Measurements from ENCODE around the gene LDB2.

LDB2 gene

GRCh38 chr4:16745887-16746286 is 152.6 kb downstream of the LDB2 start:
- TF ChIP-seq, protein P1, sequence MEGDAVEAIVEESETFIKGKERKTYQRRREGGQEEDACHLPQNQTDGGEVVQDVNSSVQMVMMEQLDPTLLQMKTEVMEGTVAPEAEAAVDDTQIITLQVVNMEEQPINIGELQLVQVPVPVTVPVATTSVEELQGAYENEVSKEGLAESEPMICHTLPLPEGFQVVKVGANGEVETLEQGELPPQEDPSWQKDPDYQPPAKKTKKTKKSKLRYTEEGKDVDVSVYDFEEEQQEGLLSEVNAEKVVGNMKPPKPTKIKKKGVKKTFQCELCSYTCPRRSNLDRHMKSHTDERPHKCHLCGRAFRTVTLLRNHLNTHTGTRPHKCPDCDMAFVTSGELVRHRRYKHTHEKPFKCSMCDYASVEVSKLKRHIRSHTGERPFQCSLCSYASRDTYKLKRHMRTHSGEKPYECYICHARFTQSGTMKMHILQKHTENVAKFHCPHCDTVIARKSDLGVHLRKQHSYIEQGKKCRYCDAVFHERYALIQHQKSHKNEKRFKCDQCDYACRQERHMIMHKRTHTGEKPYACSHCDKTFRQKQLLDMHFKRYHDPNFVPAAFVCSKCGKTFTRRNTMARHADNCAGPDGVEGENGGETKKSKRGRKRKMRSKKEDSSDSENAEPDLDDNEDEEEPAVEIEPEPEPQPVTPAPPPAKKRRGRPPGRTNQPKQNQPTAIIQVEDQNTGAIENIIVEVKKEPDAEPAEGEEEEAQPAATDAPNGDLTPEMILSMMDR (conservative IDR thresholded peaks at IDR 0.05; ENCODE audit: low read depth) = no peak
- DNase-seq (ENCODE audit: low spot score) = no peak
- ChIA-PET CTCF (interaction anchor here (0.7 kb wide), 1 partner anchor 321 kb away, joined by 3 read pairs; no protein-coding TSS in a partner anchor), POLR2A (ENCODE audit: low non-redundant PET) (no interaction called here)
- no peak overlapping the region for H3K27ac ChIP-seq

GRCh38 chr4:16745009-16745635 is 153.3 kb downstream of the LDB2 start:
- POLR2A ChIA-PET (ENCODE audit: low non-redundant PET) = no interaction called here
- TF ChIP-seq, protein P1 (conservative IDR thresholded peaks at IDR 0.05; ENCODE audit: low read depth) = no peak
- H3K27ac ChIP-seq = no peak overlapping the region
- no peak for DNase-seq (ENCODE audit: low spot score)
- CTCF ChIA-PET = interaction anchor here (0.7 kb wide), 1 partner anchor 276 kb away, joined by 3 read pairs; no protein-coding TSS in a partner anchor

GRCh38 chr4:16741287-16741686 is 157.2 kb downstream of the LDB2 start:
- CTCF ChIA-PET = no interaction called here
- H3K27ac ChIP-seq = no peak overlapping the region
- TF ChIP-seq, protein P1 (conservative IDR thresholded peaks at IDR 0.05; ENCODE audit: low read depth) = no peak
- POLR2A ChIA-PET (ENCODE audit: low non-redundant PET) = no interaction called here
- DNase-seq (ENCODE audit: low spot score) = no peak

- CTCF ChIA-PET = no interaction called here
- H3K27ac ChIP-seq = no peak overlapping the region
- no peak for DNase-seq (ENCODE audit: low spot score)
- TF ChIP-seq, protein P1 (conservative IDR thresholded peaks at IDR 0.05; ENCODE audit: low read depth) = no peak
- POLR2A ChIA-PET (ENCODE audit: low non-redundant PET) = no interaction called here
These were observed 158.3 kb downstream of the LDB2 start for GRCh38 chr4:16739997-16740624.

GRCh38 chr4:16738558-16738957 is 159.9 kb downstream of the LDB2 start:
- ChIA-PET CTCF (no interaction called here), POLR2A (ENCODE audit: low non-redundant PET) (no interaction called here)
- no peak for DNase-seq (ENCODE audit: low spot score)
- TF ChIP-seq, protein P1 (conservative IDR thresholded peaks at IDR 0.05; ENCODE audit: low read depth) = no peak
- no peak overlapping the region for H3K27ac ChIP-seq

DNA sequence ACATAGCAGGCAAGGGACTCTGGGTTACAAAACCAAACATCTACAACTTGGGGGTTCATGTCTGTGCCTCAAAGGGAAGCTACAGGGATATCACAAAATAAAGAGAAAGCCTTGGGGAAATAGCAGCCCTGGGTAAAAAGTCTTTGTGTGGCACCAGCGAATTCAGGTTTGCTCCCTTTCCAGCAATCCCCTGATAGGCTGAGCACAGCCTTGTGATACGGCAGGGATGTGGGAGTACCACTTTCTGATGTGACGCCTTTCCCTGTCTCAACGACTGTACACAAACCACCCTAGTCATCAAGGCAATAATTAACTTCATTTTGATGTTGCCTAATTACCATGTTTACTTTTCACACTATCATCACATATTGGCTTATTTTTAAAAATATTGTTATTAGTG is 164.9 kb downstream of the LDB2 start:
- no peak for DNase-seq (ENCODE audit: low spot score)
- TF ChIP-seq, protein P1 (conservative IDR thresholded peaks at IDR 0.05; ENCODE audit: low read depth) = no peak
- ChIA-PET CTCF (no interaction called here), POLR2A (ENCODE audit: low non-redundant PET) (no interaction called here)
- H3K27ac ChIP-seq = no peak overlapping the region
